ENCODE measurements around the gene CLSTN1. TPM values are rescaled to one million over a fixed set of nuclear protein-coding genes. Genes with fewer than 3 reads are reported as not detected.
"Not testable (repeated sequence)": the region's sequence is repeated elsewhere in the genome, so short reads cannot be mapped to it uniquely, and the experiment has no call there.

The CLSTN1 gene
- total RNA-seq, 1 donor from 2014 or later: 48.8 TPM

- intact Hi-C loops (cut with DNase I); ATAC-seq (ENCODE audit: poor library complexity); DNase-seq: not testable (repeated sequence)
Observed at GRCh38 chr1:9712767-9713166, 111.0 kb downstream of the CLSTN1 start.

GRCh38 chr1:9711466-9712020 is 112.2 kb downstream of the CLSTN1 start:
- intact Hi-C loops (cut with DNase I): no loop called here
- no peak for DNase-seq

GRCh38 chr1:9710037-9710436 is 113.7 kb downstream of the CLSTN1 start:
- intact Hi-C loops (cut with DNase I): no loop called here
- ATAC-seq (ENCODE audit: poor library complexity) (no peak), DNase-seq (no peak)

More at GRCh38 chr1:9711466-9712020, 112.2 kb downstream of the CLSTN1 start:
- no peak for ATAC-seq (ENCODE audit: poor library complexity)

GRCh38 chr1:9706178-9706577 is 117.6 kb downstream of the CLSTN1 start:
- intact Hi-C loops (cut with DNase I): no loop called here
- DNase-seq: no peak
- ATAC-seq (ENCODE audit: poor library complexity): no peak

- DNase-seq (no peak), ATAC-seq (ENCODE audit: poor library complexity) (no peak)
- intact Hi-C loops (cut with DNase I): no loop called here
Observed at GRCh38 chr1:9705337-9706093, 118.2 kb downstream of the CLSTN1 start.

GRCh38 chr1:9703681-9704080 is 120.1 kb downstream of the CLSTN1 start:
- intact Hi-C loops (cut with DNase I): no loop called here
- ATAC-seq (ENCODE audit: poor library complexity) (no peak), DNase-seq (no peak)

GRCh38 chr1:9703165-9703509 is 120.6 kb downstream of the CLSTN1 start:
- peak; percentile 5 for DNase-seq
- intact Hi-C loops (cut with DNase I): no loop called here
- no peak for ATAC-seq (ENCODE audit: poor library complexity)

GRCh38 chr1:9701665-9702064 is 122.1 kb downstream of the CLSTN1 start:
- DNase-seq (peak; percentile 5), ATAC-seq (ENCODE audit: poor library complexity) (no peak)
- intact Hi-C loops (cut with DNase I): no loop called here

GRCh38 chr1:9700340-9700739 is 123.4 kb downstream of the CLSTN1 start:
- ATAC-seq (ENCODE audit: poor library complexity) (no peak), DNase-seq (peak; percentile 12)
- intact Hi-C loops (cut with DNase I): no loop called here

- DNase-seq (no peak), ATAC-seq (ENCODE audit: poor library complexity) (no peak)
Observed at GRCh38 chr1:9699361-9699760, 124.4 kb downstream of the CLSTN1 start.

GRCh38 chr1:9696793-9697192 is 127.0 kb downstream of the CLSTN1 start:
- no peak for ATAC-seq (ENCODE audit: poor library complexity)
- peak; percentile 1 for DNase-seq
- intact Hi-C loops (cut with DNase I): no loop called here

More at GRCh38 chr1:9699361-9699760, 124.4 kb downstream of the CLSTN1 start:
- intact Hi-C loops (cut with DNase I): no loop called here

- DNase-seq (no peak), ATAC-seq (ENCODE audit: poor library complexity) (no peak)
- intact Hi-C loops (cut with DNase I): no loop called here
Observed at GRCh38 chr1:9691691-9692090, 132.1 kb downstream of the CLSTN1 start.

- no peak for ATAC-seq (ENCODE audit: poor library complexity)
- no peak for DNase-seq
- intact Hi-C loops (cut with DNase I): no loop called here
Observed at GRCh38 chr1:9691108-9691445, 132.7 kb downstream of the CLSTN1 start.

- intact Hi-C loops (cut with DNase I): no loop called here
- no peak for DNase-seq
- ATAC-seq (ENCODE audit: poor library complexity): no peak
Observed at GRCh38 chr1:9690440-9691107, 133.2 kb downstream of the CLSTN1 start.

GRCh38 chr1:9689971-9690381 is 133.8 kb downstream of the CLSTN1 start:
- intact Hi-C loops (cut with DNase I): no loop called here
- peak; percentile 56 for DNase-seq
- peak; percentile 32 for ATAC-seq (ENCODE audit: poor library complexity)

GRCh38 chr1:9689011-9689706 is 134.6 kb downstream of the CLSTN1 start:
- DNase-seq (peak; percentile 92), ATAC-seq (ENCODE audit: poor library complexity) (peak; percentile 90)
- intact Hi-C loops (cut with DNase I): no loop called here

GRCh38 chr1:9688599-9688998 is 135.2 kb downstream of the CLSTN1 start:
- intact Hi-C loops (cut with DNase I): no loop called here

GRCh38 chr1:9687874-9688582 is 135.7 kb downstream of the CLSTN1 start:
- DNase-seq (peak; percentile 49), ATAC-seq (ENCODE audit: poor library complexity) (no peak)
- intact Hi-C loops (cut with DNase I): no loop called here

More at GRCh38 chr1:9688599-9688998, 135.2 kb downstream of the CLSTN1 start:
- ATAC-seq (ENCODE audit: poor library complexity): no peak
- DNase-seq: no peak

Data from Right ventricle myocardium superior (tissue), 1 donor.